NCI-H1092 treated with DMSO at 0.1 percent for 48 hours (cell line): ENCODE results near the gene SLC38A9.

ENCODE experiments used
- DNase-seq: peaks from one replicate; lab custom pipeline; 2025; lab: John Stamatoyannopoulos, UW

SLC38A9 gene

GRCh38 chr5:55580042-55580441 is 132.1 kb downstream of the SLC38A9 start:
- no peak for DNase-seq

- no peak for DNase-seq
These were observed 133.4 kb downstream of the SLC38A9 start for GRCh38 chr5:55578771-55579170.

- DNase-seq, result no peak
These were observed 134.6 kb downstream of the SLC38A9 start for GRCh38 chr5:55577353-55578060.

DNA sequence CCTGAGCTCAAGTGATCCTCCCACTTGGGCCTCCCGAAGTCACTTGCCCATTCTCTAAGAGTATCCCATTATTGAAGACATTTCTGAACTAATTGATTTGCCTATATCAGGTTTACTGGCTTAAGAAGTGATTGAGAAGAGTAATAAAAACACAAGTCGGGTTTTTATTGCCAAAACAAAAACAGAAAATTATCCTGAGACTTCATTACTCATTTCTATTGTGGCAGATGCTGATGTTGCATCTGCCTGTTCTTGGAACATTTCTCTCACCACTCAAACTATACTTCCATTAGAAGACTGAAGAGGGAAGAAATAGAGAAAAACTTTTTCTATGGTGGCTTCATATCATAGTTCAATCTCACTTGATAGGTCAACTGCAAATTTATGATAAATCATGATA is 135.5 kb downstream of the SLC38A9 start:
- no peak for DNase-seq
